Measurements from ENCODE around the gene WDR3.

DNA sequence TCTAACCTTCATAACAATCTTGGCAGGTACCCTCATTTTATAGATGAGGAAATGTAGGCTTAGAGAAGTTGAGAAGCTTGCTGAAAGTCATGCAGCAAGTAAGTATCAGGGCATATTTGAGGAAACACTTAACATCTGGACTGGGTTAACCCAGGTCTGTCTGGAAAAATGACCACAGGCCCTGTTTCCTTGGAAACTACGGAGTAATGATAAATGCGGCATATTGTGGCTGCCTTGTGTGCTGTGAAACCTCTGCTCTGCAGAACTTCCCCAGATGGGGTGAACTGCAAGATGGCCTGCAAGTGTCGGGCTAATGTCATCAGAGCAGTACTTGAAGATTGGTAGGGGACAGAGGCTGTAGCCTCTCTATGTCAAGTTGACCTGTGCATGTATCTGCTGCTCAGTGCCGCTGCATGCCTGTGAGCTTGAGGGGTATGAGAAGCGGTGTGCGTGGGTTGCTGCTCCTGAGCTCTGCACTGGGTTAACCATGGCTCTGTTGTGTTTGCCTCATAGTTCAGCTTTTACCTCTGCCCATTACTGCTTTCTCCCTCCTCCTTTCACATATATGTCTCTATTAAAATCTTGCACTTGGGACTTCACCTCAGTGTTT, 83.1 kb downstream of the WDR3 start:
- TF ChIP-seq CTCF (IDR thresholded peaks at IDR 0.05): no peak
- no peak for TF ChIP-seq POLR2A (IDR thresholded peaks at IDR 0.05)

Measured in heart left ventricle (tissue), 13 donors.